Stimulated activated CD8-positive, alpha-beta memory T cell treated with anti-CD3 and anti-CD28 coated beads, Interleukin-2, amount 100 ng/mL, for 48 hours (primary cell): ENCODE measurements around the gene GPR137.
A peak's percentile ranks its signal among the peaks of the same experiment; 100 is the strongest.
"Not testable (repeated sequence)": the region's sequence is repeated elsewhere in the genome, so short reads cannot be mapped to it uniquely, and the experiment has no call there.

ENCODE experiments used
- DNase-seq, 2 donors: peaks; one replicate each; pipeline ENCODE4 v3.0.0-alpha.2; 2020; ENCODE audit warnings: low read depth in 2 of 2

GPR137 gene

GRCh38 chr11:64304316-64305072, 18.8 kb downstream of the GPR137 start:
- DNase-seq = peak; percentile 95 to 97

- peak; percentile 100 for DNase-seq
Observed at GRCh38 chr11:64305075-64305690, 19.5 kb downstream of the GPR137 start, which contains the start of gene ESRRA. ESRRA (plus strand) TSS chr11:64305524; CDS start chr11:64307180, 1,656 bp downstream.

GRCh38 chr11:64305691-64306562, 20.3 kb downstream of the GPR137 start:
- peak; percentile 50 to 53 for DNase-seq

DNA sequence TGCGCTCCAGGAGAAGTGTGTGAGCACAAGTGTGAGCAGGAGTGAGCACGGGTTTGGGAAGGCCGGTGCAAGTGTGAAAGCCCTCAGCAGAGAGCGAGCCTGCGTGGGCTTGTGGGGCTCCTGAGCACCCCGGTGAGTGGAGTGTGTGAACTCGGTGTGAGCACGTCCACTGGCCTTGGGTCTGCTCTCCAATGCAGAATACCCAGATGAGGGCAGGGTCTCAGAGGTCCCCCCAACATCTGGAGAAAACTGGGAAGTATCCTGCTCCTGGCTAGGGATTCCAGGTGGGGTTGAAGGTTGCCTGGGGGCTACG, 20.9 kb downstream of the GPR137 start:
- no peak for DNase-seq

GRCh38 chr11:64306876-64307622, 21.4 kb downstream of the GPR137 start:
- DNase-seq = no peak

- not testable (repeated sequence) for DNase-seq
Observed at GRCh38 chr11:64307795-64308194, 22.1 kb downstream of the GPR137 start.

DNA sequence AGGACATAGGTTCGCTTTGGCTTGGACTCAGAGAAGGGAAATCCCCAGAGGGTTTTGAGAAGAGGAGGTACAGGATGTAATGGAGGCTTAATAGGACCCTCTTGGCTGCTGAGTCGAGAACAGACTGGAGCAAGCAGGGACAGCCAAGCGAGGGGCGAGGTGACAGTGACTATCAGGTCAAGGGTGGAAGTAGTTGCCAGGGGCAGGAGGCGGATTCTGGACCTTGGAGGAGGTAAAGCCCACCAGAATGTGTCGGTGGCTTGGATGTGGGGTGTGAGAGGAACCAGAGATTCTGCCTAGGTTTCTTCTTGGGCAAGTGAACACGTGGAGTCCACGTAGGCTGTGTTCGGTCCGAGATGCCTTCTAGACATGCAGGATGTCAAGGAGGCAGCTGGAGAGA, 27.3 kb downstream of the GPR137 start:
- no peak for DNase-seq

DNA sequence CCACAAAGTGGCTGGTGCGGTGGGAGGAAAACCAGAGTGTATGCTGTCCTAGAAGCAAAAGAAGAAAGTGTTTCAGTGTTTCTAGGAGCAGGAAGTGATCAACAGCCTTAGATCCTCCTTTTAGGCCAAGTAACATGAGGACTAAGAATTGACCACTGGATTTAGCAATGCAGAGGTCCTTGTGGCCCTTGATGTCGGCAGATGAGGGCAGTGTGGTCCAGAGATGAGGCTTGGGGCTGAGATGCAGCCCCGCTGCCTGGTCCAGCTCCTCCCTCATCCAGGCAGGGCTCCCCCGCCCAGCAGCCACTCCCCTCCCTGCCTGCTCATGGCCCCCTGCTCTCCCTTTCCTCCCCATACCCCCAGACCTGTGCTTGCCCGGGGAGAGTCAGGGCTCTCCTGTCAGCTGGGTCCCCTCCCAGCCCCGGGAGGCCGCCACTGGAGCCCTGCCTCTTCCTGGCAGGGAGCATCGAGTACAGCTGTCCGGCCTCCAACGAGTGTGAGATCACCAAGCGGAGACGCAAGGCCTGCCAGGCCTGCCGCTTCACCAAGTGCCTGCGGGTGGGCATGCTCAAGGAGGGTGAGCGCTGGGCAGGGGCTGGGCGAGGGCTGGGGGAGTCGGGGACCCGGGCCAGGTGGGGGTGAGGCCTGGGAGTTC, 28.0 kb downstream of the GPR137 start:
- no peak for DNase-seq

GRCh38 chr11:64314146-64314804, 28.6 kb downstream of the GPR137 start:
- DNase-seq = no peak

GRCh38 chr11:64314805-64315561, 29.3 kb downstream of the GPR137 start:
- DNase-seq = no peak

GRCh38 chr11:64315667-64316526, 30.2 kb downstream of the GPR137 start:
- not testable (repeated sequence) for DNase-seq

DNA sequence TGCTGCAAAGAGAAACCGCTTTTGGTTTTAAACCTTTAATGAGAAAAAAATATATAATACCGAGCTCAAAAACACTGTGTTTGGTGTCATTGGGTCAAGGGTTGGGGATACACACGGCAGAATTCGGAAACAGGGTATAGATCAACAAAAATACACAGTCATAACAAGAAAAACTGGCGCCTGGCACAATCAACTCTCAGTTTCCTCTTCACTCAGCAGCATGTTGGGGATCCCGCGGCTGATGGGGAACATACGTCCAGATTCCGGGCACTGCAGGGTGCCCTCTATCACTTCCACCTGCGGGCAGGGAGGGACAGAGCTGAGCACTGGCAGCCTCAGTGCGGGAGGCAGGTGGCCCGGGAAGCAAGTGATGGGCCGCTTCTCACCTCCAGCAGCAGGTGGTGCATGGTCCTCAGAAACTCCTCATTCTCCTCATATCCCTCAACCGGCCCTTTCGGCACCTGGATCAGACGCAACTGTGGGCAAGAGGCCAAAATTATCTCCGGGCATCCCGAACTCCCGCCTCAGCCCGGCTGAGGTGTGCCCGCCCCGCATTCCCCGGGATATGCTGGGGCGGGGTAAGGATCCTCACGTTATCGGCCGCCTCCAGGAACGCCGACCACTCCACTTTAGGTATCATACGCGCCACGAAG, 31.1 kb downstream of the GPR137 start:
- no peak for DNase-seq

DNA sequence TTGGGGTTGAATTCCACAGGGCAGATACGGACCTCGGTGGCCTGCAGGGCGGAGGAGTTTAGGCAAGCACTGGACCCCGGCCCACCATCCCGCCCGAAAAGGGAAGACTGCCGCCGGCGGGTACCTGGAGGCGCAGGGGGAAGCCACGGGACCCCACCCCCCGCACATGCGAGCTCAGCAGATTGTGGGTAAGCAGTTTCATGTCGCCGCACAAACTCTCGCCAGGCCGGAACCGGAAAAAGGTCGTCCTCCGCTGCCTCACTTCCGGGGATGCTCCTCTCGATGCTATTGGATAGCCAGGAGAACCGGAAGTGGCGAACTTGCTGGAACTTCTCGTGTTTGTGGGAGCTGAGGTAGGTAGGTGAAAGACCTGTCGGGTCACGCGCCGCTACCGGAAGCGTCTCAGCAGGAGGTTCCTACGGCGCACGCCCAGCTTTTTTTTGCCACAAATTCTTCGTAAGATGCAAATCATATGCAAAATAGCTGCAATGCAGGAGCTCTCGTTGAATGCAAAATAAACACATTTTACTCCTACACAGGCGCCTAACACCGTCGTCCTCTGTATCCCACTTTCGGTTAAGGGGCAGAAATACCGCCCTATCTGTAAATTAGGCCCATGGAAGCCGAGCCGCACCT, 31.8 kb downstream of the GPR137 start, which contains the start of gene TRMT112:
Gene TRMT112 (minus strand): TSS at position 235 of the 636 bp plus-strand sequence. CDS start 33 bp downstream, at position 202.
- peak; percentile 87 to 95 for DNase-seq

- peak; percentile 89 to 93 for DNase-seq
Observed at GRCh38 chr11:64317961-64318765, 32.5 kb downstream of the GPR137 start, which contains the start of gene PRDX5. PRDX5 (plus strand) TSS chr11:64318121; CDS start chr11:64318216, 95 bp downstream.

DNA sequence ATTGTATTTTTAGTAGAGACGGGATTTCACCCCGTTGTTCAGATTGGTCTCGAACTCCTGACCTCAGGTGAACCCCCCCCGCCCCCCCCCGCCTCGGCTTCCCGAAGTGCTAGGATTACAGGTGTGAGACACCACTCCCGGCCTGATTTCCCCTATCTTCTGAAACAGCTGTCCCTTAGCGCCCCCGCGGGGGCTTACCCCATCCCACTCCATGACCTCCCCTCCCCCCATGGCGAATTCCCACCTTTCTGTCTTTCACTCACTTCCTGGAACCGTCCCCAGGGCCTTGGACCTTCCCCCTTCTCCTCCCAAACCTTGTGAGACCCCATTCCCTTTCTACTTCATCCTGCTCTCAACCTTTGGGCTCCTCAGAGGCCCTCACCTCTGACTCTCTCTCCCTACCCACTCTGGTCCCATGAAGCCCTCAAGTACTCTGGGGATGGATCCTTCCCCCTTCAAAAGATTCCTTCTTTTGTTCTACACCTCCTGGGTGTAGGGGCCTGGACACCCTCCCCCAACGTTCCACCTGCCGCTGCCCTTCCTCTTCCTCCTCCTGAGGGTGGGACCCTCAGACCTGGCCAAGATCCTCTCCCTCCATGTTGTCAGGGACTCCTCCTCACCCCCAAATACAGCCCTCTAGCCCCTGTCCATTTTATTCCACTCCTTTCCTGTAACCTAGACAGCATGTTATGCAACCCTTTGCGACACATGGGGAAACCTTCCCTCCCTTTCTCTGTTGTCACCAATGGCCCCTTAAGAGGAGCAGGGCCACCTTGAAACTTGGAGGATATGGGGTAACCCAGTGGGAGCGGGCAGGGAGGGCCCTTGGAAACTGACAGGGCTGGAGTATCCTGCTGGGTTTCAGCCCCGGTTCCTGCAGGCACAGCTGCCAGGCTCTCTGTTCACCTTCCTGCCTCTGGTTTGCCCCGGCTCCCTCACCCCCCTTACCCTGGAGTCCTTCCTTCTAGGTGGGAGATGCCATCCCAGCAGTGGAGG, 33.4 kb downstream of the GPR137 start:
- no peak for DNase-seq

DNA sequence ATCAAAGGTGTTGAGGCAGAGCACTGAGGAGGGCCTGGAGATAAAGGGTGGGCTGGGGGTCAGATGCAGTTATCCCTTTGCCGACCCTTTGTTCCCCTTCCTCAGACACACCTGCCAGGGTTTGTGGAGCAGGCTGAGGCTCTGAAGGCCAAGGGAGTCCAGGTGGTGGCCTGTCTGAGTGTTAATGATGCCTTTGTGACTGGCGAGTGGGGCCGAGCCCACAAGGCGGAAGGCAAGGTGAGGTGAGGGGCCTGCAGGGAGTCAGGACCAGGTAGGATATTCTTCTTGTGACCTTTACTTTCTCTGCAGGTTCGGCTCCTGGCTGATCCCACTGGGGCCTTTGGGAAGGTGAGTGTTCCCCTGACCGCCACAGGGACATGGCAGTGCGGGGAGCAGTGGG, 34.9 kb downstream of the GPR137 start:
- no peak for DNase-seq
